KMS-11 (cell line): ENCODE measurements around the gene TK1.

ENCODE experiments used
- H2AFZ ChIP-seq: fragments of 200-600 bp; sonication (generic); 2 replicates; pipeline ENCODE4 v1.6.1; 2016; ENCODE audit warnings: antibody characterized with exemption, mixed run types, low read depth
- H3K27ac ChIP-seq: fragments of 200-600 bp; sonication (generic); 2 replicates; pipeline ENCODE4 v1.6.1; 2016; ENCODE audit warnings: mild to moderate bottlenecking, mixed run types
- H3K27me3 ChIP-seq: fragments of 200-600 bp; sonication (generic); 2 replicates; pipeline ENCODE4 v1.6.1; 2017; ENCODE audit warnings: mild to moderate bottlenecking, low read depth, mixed run types, moderate library complexity; ENCODE audit not compliant: insufficient read depth
- H3K36me3 ChIP-seq: fragments of 200-600 bp; sonication (generic); 2 replicates; pipeline ENCODE4 v1.6.1; 2017; ENCODE audit warnings: mild to moderate bottlenecking, mixed run types; ENCODE audit not compliant: insufficient read depth
- H3K4me1 ChIP-seq: fragments of 200-600 bp; sonication (generic); 2 replicates; pipeline ENCODE4 v1.6.1; 2016; ENCODE audit warnings: mild to moderate bottlenecking, low read depth, mixed run types; ENCODE audit not compliant: poor library complexity, severe bottlenecking
- H3K4me2 ChIP-seq: fragments of 200-600 bp; sonication (generic); 2 replicates; pipeline ENCODE4 v1.7.0; 2016; ENCODE audit warnings: mild to moderate bottlenecking, mixed run types
- H3K4me3 ChIP-seq: fragments of 200-600 bp; sonication (generic); IDR thresholded peaks from 2 replicates; pipeline ENCODE4 v1.6.1; 2017; ENCODE audit warnings: low read depth, low read length, mixed read lengths; ENCODE audit not compliant: insufficient read depth
- H3K79me2 ChIP-seq: fragments of 200-600 bp; sonication (generic); 2 replicates; pipeline ENCODE4 v1.6.1; 2016; ENCODE audit warnings: low read depth, mixed run types; ENCODE audit not compliant: insufficient read depth
- H3K9ac ChIP-seq: fragments of 200-600 bp; sonication (generic); 2 replicates; pipeline ENCODE4 v1.6.1; 2016; ENCODE audit warnings: mild to moderate bottlenecking, mixed run types
- H4K20me1 ChIP-seq: fragments of 200-600 bp; sonication (generic); 2 replicates; pipeline ENCODE4 v1.6.1; 2016; ENCODE audit warnings: mild to moderate bottlenecking, mixed run types; ENCODE audit not compliant: insufficient read depth
- TF ChIP-seq, protein P1 (sequence below): fragments of 200-600 bp; sonication (generic); conservative IDR thresholded peaks from 2 replicates; pipeline ENCODE4 v1.6.1; 2017; ENCODE audit warnings: low read depth, mild to moderate bottlenecking, antibody characterized with exemption, low read length, moderate library complexity, mixed read lengths

Gene TK1

GRCh38 chr17:78170692-78171590 is 15.9 kb downstream of the TK1 start:
- no peaks in the 10 kb centered on the region for H3K27me3 ChIP-seq
- peak overlapping the region; percentile 19; the same call in 1 of the 2 replicates for H3K9ac ChIP-seq
- H3K4me1 ChIP-seq = peaks cover 83% of the 10 kb centered on the region
- peak overlapping the region; percentile 72; the same call in 1 of the 2 replicates for H3K27ac ChIP-seq
- H3K36me3 ChIP-seq = peaks cover 9% of the 10 kb centered on the region; the same call in 1 of the 2 replicates
- TF ChIP-seq, protein P1, sequence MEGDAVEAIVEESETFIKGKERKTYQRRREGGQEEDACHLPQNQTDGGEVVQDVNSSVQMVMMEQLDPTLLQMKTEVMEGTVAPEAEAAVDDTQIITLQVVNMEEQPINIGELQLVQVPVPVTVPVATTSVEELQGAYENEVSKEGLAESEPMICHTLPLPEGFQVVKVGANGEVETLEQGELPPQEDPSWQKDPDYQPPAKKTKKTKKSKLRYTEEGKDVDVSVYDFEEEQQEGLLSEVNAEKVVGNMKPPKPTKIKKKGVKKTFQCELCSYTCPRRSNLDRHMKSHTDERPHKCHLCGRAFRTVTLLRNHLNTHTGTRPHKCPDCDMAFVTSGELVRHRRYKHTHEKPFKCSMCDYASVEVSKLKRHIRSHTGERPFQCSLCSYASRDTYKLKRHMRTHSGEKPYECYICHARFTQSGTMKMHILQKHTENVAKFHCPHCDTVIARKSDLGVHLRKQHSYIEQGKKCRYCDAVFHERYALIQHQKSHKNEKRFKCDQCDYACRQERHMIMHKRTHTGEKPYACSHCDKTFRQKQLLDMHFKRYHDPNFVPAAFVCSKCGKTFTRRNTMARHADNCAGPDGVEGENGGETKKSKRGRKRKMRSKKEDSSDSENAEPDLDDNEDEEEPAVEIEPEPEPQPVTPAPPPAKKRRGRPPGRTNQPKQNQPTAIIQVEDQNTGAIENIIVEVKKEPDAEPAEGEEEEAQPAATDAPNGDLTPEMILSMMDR = no peak
- H3K79me2 ChIP-seq = peaks cover 49% of the 10 kb centered on the region
- H4K20me1 ChIP-seq = no peaks in the 10 kb centered on the region
- H3K4me3 ChIP-seq = no peak overlapping the region
- peak overlapping the region; percentile 50; the same call in 1 of the 2 replicates for H3K4me2 ChIP-seq
- H2AFZ ChIP-seq = no peak overlapping the region

DNA sequence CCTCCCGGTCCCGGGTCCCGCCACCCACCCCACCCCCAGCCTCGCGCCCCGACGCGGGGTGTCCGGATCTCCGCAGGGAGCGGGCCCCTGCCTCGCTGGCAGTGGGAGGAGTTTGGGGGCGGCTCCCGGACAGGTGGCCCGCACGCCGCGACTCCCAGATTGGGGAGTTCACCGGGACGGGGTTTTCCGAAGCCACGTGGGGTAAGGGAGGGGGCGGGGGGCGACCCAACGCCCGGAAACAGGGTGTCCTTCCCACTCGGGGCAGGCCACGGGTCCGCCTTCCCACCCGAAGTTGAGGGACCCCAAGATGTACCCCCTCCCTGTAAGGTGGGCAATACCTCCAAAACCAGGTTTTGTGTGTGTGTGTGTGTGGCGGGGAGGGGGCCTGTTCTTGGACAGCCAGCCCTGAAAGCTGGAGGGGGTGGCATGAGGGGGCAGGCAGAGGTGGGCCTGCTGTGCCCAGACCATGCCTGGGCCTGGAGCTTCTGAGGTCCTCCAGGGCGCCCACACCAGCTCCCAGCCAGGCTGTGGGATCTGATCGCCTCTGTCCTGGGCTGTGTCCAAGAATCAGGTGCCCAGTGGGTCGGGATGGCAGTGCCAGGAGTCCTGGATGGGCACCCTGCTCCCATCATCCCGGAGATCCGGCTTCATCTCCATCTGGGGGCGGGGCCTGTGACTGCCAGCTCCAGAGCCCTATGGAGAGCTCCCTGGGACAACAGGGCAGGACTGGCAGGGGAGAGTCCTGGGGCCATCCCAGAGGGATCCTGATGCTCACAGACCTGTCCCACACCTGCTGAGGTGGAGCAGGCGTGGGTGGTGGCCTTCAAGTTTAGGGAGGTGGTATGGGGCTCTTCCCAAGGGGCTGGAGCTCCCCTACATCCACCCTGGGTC is 17.7 kb downstream of the TK1 start:
- TF ChIP-seq, protein P1 = no peak
- Histone ChIP-seq H3K4me2 (peak overlapping the region; percentile 50), H3K79me2 (peaks cover 49% of the 10 kb centered on the region), H3K36me3 (peaks cover 9% of the 10 kb centered on the region; the same call in 1 of the 2 replicates), H3K4me1 (peaks cover 65% of the 10 kb centered on the region), H2AFZ (no peak overlapping the region), H3K27me3 (no peaks in the 10 kb centered on the region), H3K4me3 (no peak overlapping the region), H3K27ac (peak overlapping the region; percentile 72), H4K20me1 (no peaks in the 10 kb centered on the region), H3K9ac (peak overlapping the region; percentile 83)

- Histone ChIP-seq H3K27me3 (no peaks in the 10 kb centered on the region), H3K27ac (peak within 1 kb of the TSS; percentile 72), H3K4me3 (no peak within 1 kb of the TSS), H2AFZ (peak within 1 kb of the TSS; percentile 55), H3K9ac (peak within 1 kb of the TSS; percentile 83), H3K4me1 (peaks cover 57% of the 10 kb centered on the region), H3K36me3 (peaks cover 9% of the 10 kb centered on the region; the same call in 1 of the 2 replicates), H3K4me2 (peak within 1 kb of the TSS; percentile 67), H3K79me2 (peaks cover 49% of the 10 kb centered on the region), H4K20me1 (no peaks in the 10 kb centered on the region)
- TF ChIP-seq, protein P1 = no peak
Measured at GRCh38 chr17:78168242-78168902, 18.5 kb downstream of the TK1 start, which contains the start of gene SYNGR2. TSS of gene SYNGR2 (plus strand) at chr17:78168581. CDS start at chr17:78168617, 36 bp downstream.

DNA sequence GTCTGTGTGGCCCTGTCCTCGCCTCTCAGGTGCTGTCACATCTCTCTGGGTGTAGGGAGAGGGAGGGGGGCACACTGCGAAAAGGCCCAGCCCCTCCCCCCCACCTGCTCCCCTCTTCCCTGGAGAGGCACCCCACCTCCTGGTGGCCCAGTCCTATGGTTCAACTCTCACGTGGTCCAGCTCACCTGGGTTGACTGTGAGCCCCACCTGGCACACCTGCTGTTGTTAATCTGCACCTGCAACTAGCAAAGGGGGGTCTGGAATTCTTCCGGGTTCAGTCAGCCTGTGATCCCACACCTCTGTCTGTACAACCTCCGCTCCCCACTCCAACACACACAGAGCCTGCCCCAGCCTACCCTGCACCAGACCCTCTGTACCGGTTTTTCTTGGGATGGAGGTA is 20.4 kb downstream of the TK1 start:
- Histone ChIP-seq H3K4me1 (peaks cover 38% of the 10 kb centered on the region), H4K20me1 (no peaks in the 10 kb centered on the region), H3K4me2 (no peak overlapping the region), H3K27me3 (no peaks in the 10 kb centered on the region), H3K9ac (no peak overlapping the region; the same call in 1 of the 2 replicates), H3K79me2 (peaks cover 35% of the 10 kb centered on the region), H3K27ac (no peak overlapping the region), H3K4me3 (no peak overlapping the region), H2AFZ (no peak overlapping the region), H3K36me3 (peaks cover 5% of the 10 kb centered on the region; the same call in 1 of the 2 replicates)
- TF ChIP-seq, protein P1 = no peak
